Uterus (tissue), 2 donors: ENCODE results near the gene PEX3.

ENCODE experiments used
- CTCF ChIP-seq, 4 experiments: fragments of 200-600 bp in 2 of 4; fragments of 450-650 bp in 2 of 4; sonication (generic) in 2 of 4; IDR thresholded peaks; one replicate each; pipeline ENCODE4 v1.5.1; 2016 to 2019; ENCODE audit warnings: antibody characterized with exemption in 4 of 4, mild to moderate bottlenecking in 2 of 4, moderate library complexity in 1 of 4
- POLR2A ChIP-seq, 2 donors: fragments of 450-650 bp; IDR thresholded peaks; one replicate each; pipeline ENCODE4 v1.6.1; 2016; ENCODE audit warnings: antibody characterized with exemption in 2 of 2, mild to moderate bottlenecking in 1 of 2, moderate library complexity in 1 of 2

- TF ChIP-seq CTCF (IDR thresholded peaks at IDR 0.05) (no peak), POLR2A (IDR thresholded peaks at IDR 0.05) (no peak)
Observed at GRCh38 chr6:143516690-143517446, 66.3 kb downstream of the PEX3 start.
